BJ (cell line): Measurements from ENCODE around the gene IGF2BP1. TPM values are rescaled to one million over a fixed set of nuclear protein-coding genes. Genes with fewer than 3 reads are reported as not detected.

Experiments
- CTCF ChIA-PET: fragments of 350-600 bp; formaldehyde crosslinking; extraction: SDS; loops from one replicate; lab custom pipeline; 2021; ENCODE audit warnings: antibody characterized with exemption, inconsistent platforms; lab: Yijun Ruan, JAX
- POLR2A ChIA-PET: fragments of 300-600 bp; sonication (Branson Sonifier 250); formaldehyde crosslinking; extraction: SDS; loops from one replicate; lab custom pipeline; 2021; ENCODE audit warnings: antibody characterized with exemption; lab: Charles Lee
- DNase-seq: peaks from one replicate; pipeline ENCODE4 v3.0.0-alpha.2; 2011; ENCODE audit warnings: low read depth
- H3K27me3 ChIP-seq: 2 replicates; pipeline ENCODE4 v1.6.0; 2011; ENCODE audit warnings: low read length; ENCODE audit not compliant: control insufficient read depth, insufficient read depth
- H3K36me3 ChIP-seq: 2 replicates; pipeline ENCODE4 v1.5.1; 2011; ENCODE audit warnings: low read length; ENCODE audit not compliant: control insufficient read depth, insufficient read depth
- H3K4me3 ChIP-seq: 2 replicates; pipeline ENCODE4 v1.5.1; 2011; ENCODE audit warnings: low read depth, mild to moderate bottlenecking, control low read depth, low read length
- polyA plus RNA-seq: library from polyadenylated mRNA; depleted of rRNA; stranded (reverse); fragments of >200 nt; gene quantifications from 2 replicates; pipeline ENCODE4 v1.2.3, GENCODE V29; 2011
- TF ChIP-seq, protein P1 (sequence below): IDR thresholded peaks from 2 replicates; pipeline ENCODE4 v1.5.1; 2011; ENCODE audit warnings: low read depth, mild to moderate bottlenecking, control low read depth, inconsistent platforms, low read length, moderate library complexity; ENCODE audit not compliant: insufficient read depth

IGF2BP1 gene
- polyA plus RNA-seq, 1 experiment: 5.3 TPM

DNA sequence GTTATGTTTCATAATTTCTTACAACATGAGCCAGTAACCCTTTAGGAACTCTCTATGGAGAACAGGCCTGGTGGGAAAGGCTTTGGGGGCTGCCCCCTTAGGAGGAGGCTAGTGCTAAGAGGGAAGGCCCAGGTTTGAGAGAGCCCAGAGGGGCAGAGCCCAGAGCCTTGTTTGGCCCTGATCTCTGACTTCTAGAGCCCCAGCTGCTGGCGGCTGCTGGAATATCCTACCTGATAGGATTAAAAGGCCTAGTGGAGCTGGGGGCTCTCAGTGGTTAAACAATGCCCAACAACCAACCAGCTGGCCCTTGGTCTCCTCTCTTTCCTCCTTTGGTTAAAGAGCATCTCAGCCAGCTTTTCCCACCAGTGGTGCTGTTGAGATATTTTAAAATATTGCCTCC lies 54.1 kb downstream of the IGF2BP1 start:
- CTCF ChIA-PET: interaction anchor here (0.6 to 5.0 kb wide), 6 partner anchors 14 to 260 kb away, joined by 3 to 26 read pairs (median 4); no protein-coding TSS in a partner anchor
- POLR2A ChIA-PET: no interaction called here
- H3K27me3 ChIP-seq: no peaks in the 10 kb centered on the region
- peaks cover 4% of the 10 kb centered on the region for H3K36me3 ChIP-seq
- no peak for DNase-seq
- TF ChIP-seq, protein P1, sequence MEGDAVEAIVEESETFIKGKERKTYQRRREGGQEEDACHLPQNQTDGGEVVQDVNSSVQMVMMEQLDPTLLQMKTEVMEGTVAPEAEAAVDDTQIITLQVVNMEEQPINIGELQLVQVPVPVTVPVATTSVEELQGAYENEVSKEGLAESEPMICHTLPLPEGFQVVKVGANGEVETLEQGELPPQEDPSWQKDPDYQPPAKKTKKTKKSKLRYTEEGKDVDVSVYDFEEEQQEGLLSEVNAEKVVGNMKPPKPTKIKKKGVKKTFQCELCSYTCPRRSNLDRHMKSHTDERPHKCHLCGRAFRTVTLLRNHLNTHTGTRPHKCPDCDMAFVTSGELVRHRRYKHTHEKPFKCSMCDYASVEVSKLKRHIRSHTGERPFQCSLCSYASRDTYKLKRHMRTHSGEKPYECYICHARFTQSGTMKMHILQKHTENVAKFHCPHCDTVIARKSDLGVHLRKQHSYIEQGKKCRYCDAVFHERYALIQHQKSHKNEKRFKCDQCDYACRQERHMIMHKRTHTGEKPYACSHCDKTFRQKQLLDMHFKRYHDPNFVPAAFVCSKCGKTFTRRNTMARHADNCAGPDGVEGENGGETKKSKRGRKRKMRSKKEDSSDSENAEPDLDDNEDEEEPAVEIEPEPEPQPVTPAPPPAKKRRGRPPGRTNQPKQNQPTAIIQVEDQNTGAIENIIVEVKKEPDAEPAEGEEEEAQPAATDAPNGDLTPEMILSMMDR: no peak
- H3K4me3 ChIP-seq: no peak overlapping the region

DNA sequence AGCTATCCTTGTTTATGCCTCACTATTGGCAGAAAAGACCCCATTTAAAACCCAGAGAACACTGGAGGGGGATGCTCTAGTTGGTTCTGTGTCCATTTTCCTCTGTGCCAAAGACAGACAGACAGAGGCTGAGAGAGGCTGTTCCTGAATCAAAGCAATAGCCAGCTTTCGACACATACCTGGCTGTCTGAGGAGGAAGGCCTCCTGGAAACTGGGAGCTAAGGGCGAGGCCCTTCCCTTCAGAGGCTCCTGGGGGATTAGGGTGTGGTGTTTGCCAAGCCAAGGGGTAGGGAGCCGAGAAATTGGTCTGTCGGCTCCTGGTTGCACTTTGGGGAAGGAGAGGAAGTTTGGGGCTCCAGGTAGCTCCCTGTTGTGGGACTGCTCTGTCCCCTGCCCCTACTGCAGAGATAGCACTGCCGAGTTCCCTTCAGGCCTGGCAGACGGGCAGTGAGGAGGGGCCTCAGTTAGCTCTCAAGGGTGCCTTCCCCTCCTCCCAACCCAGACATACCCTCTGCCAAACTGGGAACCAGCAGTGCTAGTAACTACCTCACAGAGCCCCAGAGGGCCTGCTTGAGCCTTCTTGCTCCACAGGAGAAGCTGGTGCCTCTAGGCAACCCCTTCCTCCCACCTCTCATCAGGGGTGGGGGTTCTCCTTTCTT lies 56.1 kb downstream of the IGF2BP1 start:
- DNase-seq: no peak
- CTCF ChIA-PET: interaction anchor here (1.4 to 5.0 kb wide), 3 partner anchors 17 to 169 kb away, joined by 3 to 26 read pairs (median 13); no protein-coding TSS in a partner anchor
- POLR2A ChIA-PET: no interaction called here

DNA sequence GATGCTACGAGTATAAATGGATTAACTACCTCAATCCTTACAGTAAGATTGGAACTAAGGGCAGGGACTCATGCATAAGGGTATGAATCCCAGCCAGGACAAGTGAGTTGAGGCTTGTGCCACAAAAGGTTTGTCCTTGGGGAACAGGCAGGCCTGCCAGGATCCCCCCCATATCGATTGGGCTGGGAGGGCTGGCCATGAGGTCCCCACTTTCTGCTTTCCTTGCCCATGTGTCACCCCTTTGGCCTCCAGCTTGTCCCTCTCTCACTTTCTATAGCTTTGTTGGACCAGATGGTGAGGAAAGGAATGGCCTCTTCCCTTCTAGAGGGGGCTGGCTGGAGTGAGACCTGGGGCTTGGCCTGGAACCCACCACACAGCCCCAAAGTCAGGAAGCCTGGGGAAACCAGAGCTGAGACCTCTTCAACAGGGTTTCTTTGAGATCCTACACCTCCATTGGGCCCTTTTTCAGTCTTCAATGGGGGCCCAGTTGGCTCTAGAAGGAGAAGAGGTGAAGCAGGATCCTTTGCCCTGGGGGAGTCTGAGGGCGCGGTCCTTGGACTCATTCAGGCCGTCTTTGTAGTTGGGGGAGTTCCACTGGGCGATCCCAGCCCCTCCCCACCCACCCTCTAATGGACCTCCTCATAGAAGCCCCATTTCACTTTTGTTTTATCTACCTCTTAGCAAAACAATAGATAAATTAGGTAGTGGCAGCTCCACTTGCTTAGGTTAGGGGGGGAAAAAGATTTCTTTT lies 57.3 kb downstream of the IGF2BP1 start:
- Histone ChIP-seq H3K27me3 (no peaks in the 10 kb centered on the region), H3K4me3 (no peak overlapping the region), H3K36me3 (peaks cover 2% of the 10 kb centered on the region)
- POLR2A ChIA-PET: interaction anchor here (0.6 kb wide), 1 partner anchor 399 kb away, joined by 4 read pairs; no protein-coding TSS in a partner anchor
- TF ChIP-seq, protein P1: no peak
- CTCF ChIA-PET: interaction anchor here (1.3 to 5.0 kb wide), 6 partner anchors 7 to 173 kb away, joined by 3 to 26 read pairs (median 6); no protein-coding TSS in a partner anchor
- DNase-seq: no peak

More for the DNA sequence above, 56.1 kb downstream of the IGF2BP1 start:
- no peaks in the 10 kb centered on the region for H3K27me3 ChIP-seq
- no peak overlapping the region for H3K4me3 ChIP-seq
- TF ChIP-seq, protein P1: no peak
- H3K36me3 ChIP-seq: peaks cover 4% of the 10 kb centered on the region

GRCh38 chr17:49055181-49055927 lies 58.2 kb downstream of the IGF2BP1 start:
- no peaks in the 10 kb centered on the region for H3K27me3 ChIP-seq
- TF ChIP-seq, protein P1: no peak
- CTCF ChIA-PET: interaction anchor here (1.3 to 5.0 kb wide), 6 partner anchors 8 to 172 kb away, joined by 3 to 26 read pairs (median 6); no protein-coding TSS in a partner anchor

More at GRCh38 chr17:49055181-49055927, 58.2 kb downstream of the IGF2BP1 start:
- peaks cover 2% of the 10 kb centered on the region for H3K36me3 ChIP-seq
- no peak overlapping the region for H3K4me3 ChIP-seq
- POLR2A ChIA-PET: interaction anchor here (0.6 kb wide), 1 partner anchor 400 kb away, joined by 4 read pairs; no protein-coding TSS in a partner anchor
- DNase-seq: no peak
